DMS 273 (cell line): ENCODE results near the gene UCP1.
"Not testable (repeated sequence)": the region's sequence is repeated elsewhere in the genome, so short reads cannot be mapped to it uniquely, and the experiment has no call there.

Source experiments
- DNase-seq: peaks from one replicate; lab custom pipeline; 2025; ENCODE audit not compliant: unreplicated experiment; lab: John Stamatoyannopoulos, UW

UCP1 gene

DNA sequence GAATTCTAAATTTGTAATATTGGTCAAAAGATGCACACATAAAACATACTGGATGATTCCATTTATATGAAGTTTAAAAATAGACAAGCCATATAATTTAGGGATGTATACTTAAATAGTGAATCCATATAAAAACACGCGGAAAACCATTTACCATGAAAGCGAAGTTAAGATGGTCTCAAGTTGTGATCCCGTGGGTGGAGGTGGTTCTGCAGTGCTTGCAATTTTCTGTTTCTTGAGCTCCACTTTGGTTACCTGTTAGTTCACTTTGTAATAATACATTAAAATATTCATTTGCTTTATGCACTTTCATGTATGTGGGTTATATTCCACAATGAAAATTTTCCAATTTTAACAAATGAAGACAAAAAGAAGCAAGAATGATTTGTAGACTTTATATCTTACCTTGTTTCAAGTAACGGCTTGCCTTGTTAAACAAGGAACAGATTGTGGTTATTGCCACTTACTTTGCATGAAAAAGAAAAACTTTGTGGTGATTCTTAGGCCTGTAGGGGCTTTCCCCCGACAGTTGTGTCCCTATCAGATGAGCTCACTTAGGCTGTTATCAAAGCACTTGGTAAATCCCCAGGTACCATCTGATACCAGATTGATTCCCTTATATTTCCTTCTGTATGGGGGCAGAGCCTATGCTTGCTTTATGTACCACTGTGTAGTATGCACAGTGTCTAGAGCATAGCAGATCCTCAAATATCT lies 12.2 kb downstream of the UCP1 start:
- no peak for DNase-seq

- no peak for DNase-seq
Measured at GRCh38 chr4:140533951-140534480, 34.7 kb downstream of the UCP1 start.

DNA sequence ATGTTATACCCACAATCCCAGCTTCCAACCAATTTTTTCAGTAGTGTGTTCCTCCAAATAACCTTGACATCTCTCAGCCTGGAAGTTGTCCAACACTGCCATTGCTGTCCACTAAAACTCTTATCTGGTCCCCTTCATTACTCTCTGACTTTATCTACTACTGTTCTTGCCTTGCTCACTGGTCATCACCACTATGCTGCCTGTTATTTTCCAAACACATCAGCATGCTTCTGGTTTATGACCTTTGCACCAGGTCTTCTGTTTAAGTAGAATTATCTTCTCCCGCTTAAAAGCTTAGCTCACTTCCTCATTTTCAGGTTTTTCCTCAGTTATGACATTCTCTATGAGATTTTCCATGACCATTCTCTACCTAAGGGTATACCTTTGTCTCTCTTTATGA lies 39.3 kb downstream of the UCP1 start:
- no peak for DNase-seq

GRCh38 chr4:140523857-140524742 lies 44.7 kb downstream of the UCP1 start, which contains the start of gene ELMOD2:
ELMOD2 (plus strand) TSS chr4:140524168; CDS start chr4:140525429, 1,261 bp downstream.
- DNase-seq: peak; percentile 98

DNA sequence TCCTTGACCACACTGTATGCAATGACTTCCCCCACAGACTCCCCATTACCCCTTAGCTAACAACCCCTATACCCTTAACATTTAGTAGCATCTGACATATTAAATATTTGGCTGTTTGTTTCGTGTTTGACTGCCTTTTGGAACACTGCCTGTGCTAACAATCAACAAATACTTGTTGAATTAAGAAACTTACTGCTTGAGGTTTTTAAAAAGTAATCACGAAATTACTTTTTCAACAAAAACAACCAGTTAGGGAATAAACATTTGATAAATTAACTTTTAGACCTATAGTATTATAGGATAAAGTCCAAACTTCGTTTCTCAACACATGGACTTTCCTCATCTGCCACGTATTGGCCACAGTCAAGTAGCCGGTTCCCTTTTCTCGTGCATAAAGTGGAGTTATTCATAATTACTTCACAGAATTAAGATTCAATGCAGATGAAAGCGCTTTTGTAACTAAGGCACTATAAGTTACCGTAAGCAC lies 45.3 kb downstream of the UCP1 start:
- DNase-seq: no peak

GRCh38 chr4:140515423-140515822 lies 53.3 kb downstream of the UCP1 start:
- DNase-seq: no peak

DNA sequence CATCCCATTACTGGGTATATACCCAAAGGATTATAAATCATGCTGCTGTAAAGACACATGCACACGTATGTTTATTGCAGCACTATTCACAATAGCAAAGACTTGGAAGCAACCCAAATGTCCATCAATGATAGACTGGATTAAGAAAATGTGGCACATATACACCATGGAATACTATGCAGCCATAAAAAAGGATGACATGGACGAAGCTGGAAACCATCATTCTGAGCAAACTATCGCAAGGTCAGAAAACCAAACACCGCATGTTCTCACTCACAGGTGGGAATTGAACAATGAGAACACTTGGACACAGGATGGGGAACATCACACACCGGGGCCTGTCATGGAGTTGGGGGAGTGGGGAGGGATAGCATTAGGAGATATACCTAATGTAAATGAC lies 55.0 kb downstream of the UCP1 start:
- not testable (repeated sequence) for DNase-seq
